Measurements from ENCODE around the gene PIBF1.
"Not testable (repeated sequence)": the region's sequence is repeated elsewhere in the genome, so short reads cannot be mapped to it uniquely, and the experiment has no call there.

Gene PIBF1

GRCh38 chr13:72823724-72824123 lies 41.8 kb downstream of the PIBF1 start:
- no peak for DNase-seq

GRCh38 chr13:72834601-72835000 lies 52.7 kb downstream of the PIBF1 start:
- DNase-seq = no peak

GRCh38 chr13:72839831-72840426 lies 58.0 kb downstream of the PIBF1 start:
- peak; percentile 73 for DNase-seq

- DNase-seq = no peak
Observed at GRCh38 chr13:72842991-72843390, 61.1 kb downstream of the PIBF1 start.

GRCh38 chr13:72845148-72845547 lies 63.2 kb downstream of the PIBF1 start:
- DNase-seq = not testable (repeated sequence)

GRCh38 chr13:72849571-72849970 lies 67.6 kb downstream of the PIBF1 start:
- DNase-seq = no peak

GRCh38 chr13:72850959-72851677 lies 69.2 kb downstream of the PIBF1 start:
- DNase-seq = no peak

GRCh38 chr13:72851678-72852014 lies 69.7 kb downstream of the PIBF1 start:
- no peak for DNase-seq

- DNase-seq = no peak
Observed at GRCh38 chr13:72852207-72852606, 70.3 kb downstream of the PIBF1 start.

- DNase-seq = peak; percentile 38
Observed at GRCh38 chr13:72853000-72853399, 71.1 kb downstream of the PIBF1 start.

- no peak for DNase-seq
Observed at GRCh38 chr13:72864142-72865011, 82.4 kb downstream of the PIBF1 start.

GRCh38 chr13:72868229-72868628 lies 86.3 kb downstream of the PIBF1 start:
- DNase-seq = no peak

- DNase-seq = peak; percentile 25
Observed at GRCh38 chr13:72875233-72875632, 93.3 kb downstream of the PIBF1 start.

GRCh38 chr13:72884101-72884500 lies 102.2 kb downstream of the PIBF1 start:
- DNase-seq = peak; percentile 90

GRCh38 chr13:72886272-72887067 lies 104.5 kb downstream of the PIBF1 start:
- DNase-seq = no peak

GRCh38 chr13:72889495-72889894 lies 107.6 kb downstream of the PIBF1 start:
- peak; percentile 85 for DNase-seq

GRCh38 chr13:72890546-72890945 lies 108.6 kb downstream of the PIBF1 start:
- DNase-seq = no peak

GRCh38 chr13:72891423-72891822 lies 109.5 kb downstream of the PIBF1 start:
- DNase-seq = no peak

- peak; percentile 6 for DNase-seq
Observed at GRCh38 chr13:72896869-72897268, 114.9 kb downstream of the PIBF1 start.

GRCh38 chr13:72901546-72901945 lies 119.6 kb downstream of the PIBF1 start:
- not testable (repeated sequence) for DNase-seq

GRCh38 chr13:72908416-72908815 lies 126.5 kb downstream of the PIBF1 start:
- DNase-seq = no peak

GRCh38 chr13:72911981-72912380 lies 130.0 kb downstream of the PIBF1 start:
- DNase-seq = no peak

GRCh38 chr13:72920097-72920496 lies 138.2 kb downstream of the PIBF1 start:
- DNase-seq = no peak

Measured in hematopoietic multipotent progenitor cell treated with erythropoietin and hydrocortisone succinate and interleukin-3 and kit ligand, for 6 days (in vitro differentiated cells).